Measurements from ENCODE around the gene ITPA.

DNA sequence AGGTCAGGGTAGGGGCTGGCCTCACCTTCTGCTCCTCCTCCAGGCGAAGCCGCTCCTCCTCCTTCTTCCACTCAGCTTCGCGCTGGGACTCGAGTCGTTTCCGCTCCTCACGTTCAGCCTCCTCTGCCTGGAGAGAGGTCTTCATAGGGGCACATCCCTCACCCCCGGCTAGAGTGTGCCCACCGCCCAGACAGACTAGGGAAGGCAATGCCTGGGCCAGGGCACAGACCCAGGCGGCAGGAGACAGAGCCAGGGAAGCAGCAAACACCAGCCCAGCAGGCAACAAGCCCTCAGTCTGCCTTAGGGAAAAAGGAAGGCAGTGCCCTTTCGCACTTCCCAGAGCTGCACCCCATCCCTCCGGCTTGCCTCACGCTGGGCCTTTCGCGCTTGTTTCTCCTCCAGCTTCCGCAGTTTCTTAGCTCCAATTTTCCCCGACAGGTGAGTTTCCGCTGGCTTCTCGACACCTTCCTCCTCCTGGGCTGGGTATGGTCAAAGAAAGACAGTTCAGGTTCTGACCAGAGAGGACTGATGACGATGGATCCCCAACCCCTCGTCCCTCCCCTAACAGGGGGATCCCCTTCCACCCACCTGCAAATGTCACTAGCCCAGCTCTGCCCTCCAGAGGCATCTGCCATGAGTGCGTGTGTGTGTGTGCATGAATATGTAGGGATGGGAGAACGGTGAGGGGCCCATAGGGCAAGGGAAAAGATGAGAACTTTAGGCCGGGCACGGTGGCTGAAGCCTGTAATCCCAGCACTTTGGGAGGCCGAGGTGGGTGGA is 9.1 kb upstream of the ITPA start:
- TF ChIP-seq, protein P1, sequence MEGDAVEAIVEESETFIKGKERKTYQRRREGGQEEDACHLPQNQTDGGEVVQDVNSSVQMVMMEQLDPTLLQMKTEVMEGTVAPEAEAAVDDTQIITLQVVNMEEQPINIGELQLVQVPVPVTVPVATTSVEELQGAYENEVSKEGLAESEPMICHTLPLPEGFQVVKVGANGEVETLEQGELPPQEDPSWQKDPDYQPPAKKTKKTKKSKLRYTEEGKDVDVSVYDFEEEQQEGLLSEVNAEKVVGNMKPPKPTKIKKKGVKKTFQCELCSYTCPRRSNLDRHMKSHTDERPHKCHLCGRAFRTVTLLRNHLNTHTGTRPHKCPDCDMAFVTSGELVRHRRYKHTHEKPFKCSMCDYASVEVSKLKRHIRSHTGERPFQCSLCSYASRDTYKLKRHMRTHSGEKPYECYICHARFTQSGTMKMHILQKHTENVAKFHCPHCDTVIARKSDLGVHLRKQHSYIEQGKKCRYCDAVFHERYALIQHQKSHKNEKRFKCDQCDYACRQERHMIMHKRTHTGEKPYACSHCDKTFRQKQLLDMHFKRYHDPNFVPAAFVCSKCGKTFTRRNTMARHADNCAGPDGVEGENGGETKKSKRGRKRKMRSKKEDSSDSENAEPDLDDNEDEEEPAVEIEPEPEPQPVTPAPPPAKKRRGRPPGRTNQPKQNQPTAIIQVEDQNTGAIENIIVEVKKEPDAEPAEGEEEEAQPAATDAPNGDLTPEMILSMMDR (IDR thresholded peaks at IDR 0.05), result no peak
- no peak for TF ChIP-seq POLR2A (IDR thresholded peaks at IDR 0.05)
